Measurements from ENCODE around the gene AMDHD1. TPM values are rescaled to one million over a fixed set of nuclear protein-coding genes. Genes with fewer than 3 reads are reported as not detected.

Gene AMDHD1
- polyA plus RNA-seq, 1 experiment = 0.09 TPM

DNA sequence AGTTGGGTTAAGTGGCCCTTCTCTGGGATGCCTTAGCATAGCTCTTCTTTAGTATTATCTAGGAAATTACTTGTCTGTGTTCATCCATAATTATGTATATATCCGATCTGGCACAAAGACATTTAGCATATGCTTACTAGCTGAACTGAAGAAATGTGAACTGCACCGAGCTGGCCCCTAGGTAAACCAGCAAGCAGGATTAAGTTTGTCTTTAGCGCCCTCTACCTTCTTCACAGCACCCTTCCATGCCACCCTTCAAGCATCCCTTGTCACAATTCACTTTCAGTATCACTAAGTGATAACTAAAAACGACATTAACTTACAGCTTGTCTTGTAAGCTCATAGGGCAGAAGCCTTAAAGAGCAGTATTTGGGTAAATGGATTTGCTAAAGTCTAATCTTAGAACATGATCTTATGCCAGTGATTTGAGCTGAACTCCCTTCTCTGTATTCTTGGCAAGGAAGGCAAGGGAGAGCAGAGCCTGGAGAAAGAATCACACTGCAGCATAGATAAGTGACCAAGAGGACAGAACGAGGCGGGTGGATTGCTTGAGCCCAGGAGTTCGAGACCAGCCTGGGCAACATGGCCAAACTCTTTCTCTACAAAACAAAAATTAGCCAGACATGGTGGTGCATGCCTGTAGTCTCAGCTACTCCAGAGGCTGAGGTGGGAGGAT lies 55.6 kb downstream of the AMDHD1 start:
- TF ChIP-seq, protein P1, sequence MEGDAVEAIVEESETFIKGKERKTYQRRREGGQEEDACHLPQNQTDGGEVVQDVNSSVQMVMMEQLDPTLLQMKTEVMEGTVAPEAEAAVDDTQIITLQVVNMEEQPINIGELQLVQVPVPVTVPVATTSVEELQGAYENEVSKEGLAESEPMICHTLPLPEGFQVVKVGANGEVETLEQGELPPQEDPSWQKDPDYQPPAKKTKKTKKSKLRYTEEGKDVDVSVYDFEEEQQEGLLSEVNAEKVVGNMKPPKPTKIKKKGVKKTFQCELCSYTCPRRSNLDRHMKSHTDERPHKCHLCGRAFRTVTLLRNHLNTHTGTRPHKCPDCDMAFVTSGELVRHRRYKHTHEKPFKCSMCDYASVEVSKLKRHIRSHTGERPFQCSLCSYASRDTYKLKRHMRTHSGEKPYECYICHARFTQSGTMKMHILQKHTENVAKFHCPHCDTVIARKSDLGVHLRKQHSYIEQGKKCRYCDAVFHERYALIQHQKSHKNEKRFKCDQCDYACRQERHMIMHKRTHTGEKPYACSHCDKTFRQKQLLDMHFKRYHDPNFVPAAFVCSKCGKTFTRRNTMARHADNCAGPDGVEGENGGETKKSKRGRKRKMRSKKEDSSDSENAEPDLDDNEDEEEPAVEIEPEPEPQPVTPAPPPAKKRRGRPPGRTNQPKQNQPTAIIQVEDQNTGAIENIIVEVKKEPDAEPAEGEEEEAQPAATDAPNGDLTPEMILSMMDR (IDR thresholded peaks at IDR 0.05; ENCODE audit: insufficient read depth, low read depth, low read length) = peak; percentile 58
- ChIA-PET CTCF (interaction anchor here (0.6 to 3.6 kb wide), 22 partner anchors 10 to 518 kb away, joined by 3 to 41 read pairs (median 4); partner anchors contain the start of gene CCDC38), POLR2A (no interaction called here)
- H3K36me3 ChIP-seq (ENCODE audit: control insufficient read depth, insufficient read depth, low read length) = no peaks in the 10 kb centered on the region
- no peak overlapping the region for H3K4me3 ChIP-seq (ENCODE audit: low read depth, low read length)
- DNase-seq (ENCODE audit: low read depth) = no peak
- H3K27me3 ChIP-seq (ENCODE audit: control insufficient read depth, insufficient read depth, low read length) = no peaks in the 10 kb centered on the region

DNA sequence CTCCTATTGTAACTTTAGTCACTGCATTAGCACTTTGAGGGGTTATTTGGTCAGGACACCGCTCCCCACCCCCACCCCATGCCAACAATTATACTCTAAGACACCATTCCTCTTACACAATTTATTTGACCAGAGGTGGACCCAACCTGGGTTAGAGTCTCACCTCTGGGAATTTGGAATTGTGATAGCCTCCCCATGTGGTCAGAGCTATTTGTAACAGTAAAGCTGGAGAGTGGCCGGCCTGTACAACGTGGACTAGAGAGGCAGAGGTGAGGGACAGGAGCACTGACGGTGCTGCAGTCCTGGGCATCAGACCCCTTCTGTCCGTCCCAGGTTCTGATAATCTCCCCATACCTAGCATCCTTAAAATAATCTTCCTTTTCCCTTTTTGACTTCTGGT lies 56.4 kb downstream of the AMDHD1 start:
- TF ChIP-seq, protein P1 (IDR thresholded peaks at IDR 0.05; ENCODE audit: insufficient read depth, low read depth, low read length) = no peak
- CTCF ChIA-PET = interaction anchor here (0.6 to 3.6 kb wide), 12 partner anchors 10 to 517 kb away, joined by 3 to 41 read pairs (median 5); no protein-coding TSS in a partner anchor
- POLR2A ChIA-PET = no interaction called here
- DNase-seq (ENCODE audit: low read depth) = no peak
- H3K27me3 ChIP-seq (ENCODE audit: control insufficient read depth, insufficient read depth, low read length) = no peaks in the 10 kb centered on the region
- no peak overlapping the region for H3K4me3 ChIP-seq (ENCODE audit: low read depth, low read length)
- peaks cover 1% of the 10 kb centered on the region; the same call in 1 of the 2 replicates for H3K36me3 ChIP-seq (ENCODE audit: control insufficient read depth, insufficient read depth, low read length)

DNA sequence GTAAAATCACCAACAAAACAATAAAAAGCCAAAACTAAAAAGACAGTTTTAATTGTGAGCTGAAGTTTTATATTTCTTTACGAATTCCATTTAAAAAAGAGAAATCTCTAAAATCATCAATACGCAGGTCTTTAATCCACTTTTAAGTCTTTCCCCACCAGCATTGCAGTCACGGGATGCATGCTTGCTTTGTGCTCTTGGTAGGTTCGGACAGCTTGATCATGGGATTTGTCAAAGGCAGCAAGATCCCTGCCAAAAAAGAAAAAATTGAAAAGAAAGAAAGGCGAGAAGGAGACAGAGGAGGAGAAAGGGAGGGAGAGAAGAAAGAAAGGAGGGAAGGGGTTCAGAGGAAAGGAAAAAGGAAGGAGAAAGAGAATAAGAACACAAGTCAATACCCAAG lies 57.7 kb downstream of the AMDHD1 start:
- POLR2A ChIA-PET = no interaction called here
- TF ChIP-seq, protein P1 (IDR thresholded peaks at IDR 0.05; ENCODE audit: insufficient read depth, low read depth, low read length) = no peak
- CTCF ChIA-PET = interaction anchor here (3.5 to 3.6 kb wide), 2 partner anchors 12 to 83 kb away, joined by 30 to 41 read pairs; no protein-coding TSS in a partner anchor
- Histone ChIP-seq H3K36me3 (ENCODE audit: control insufficient read depth, insufficient read depth, low read length) (peaks cover 2% of the 10 kb centered on the region; the same call in 1 of the 2 replicates), H3K27me3 (ENCODE audit: control insufficient read depth, insufficient read depth, low read length) (no peaks in the 10 kb centered on the region), H3K4me3 (ENCODE audit: low read depth, low read length) (no peak overlapping the region)
- no peak for DNase-seq (ENCODE audit: low read depth)

DNA sequence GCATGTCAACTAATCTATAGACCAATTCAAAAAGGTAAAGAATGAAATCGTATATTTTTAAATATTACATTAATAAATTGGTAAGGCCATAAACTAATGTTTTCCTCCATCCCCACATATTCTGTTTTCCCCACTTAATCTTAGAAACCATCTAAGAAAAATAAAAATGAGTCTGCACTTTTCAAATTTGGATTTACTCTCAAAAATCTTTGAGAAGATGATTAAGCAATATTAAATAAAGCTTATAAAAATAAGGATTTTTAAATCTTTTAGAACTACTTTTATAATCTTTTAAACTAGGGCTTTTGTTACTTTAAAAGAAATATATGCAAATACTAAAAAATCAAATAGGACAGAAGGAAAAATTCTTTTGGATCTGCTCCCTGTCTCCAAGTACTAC lies 63.6 kb downstream of the AMDHD1 start:
- CTCF ChIA-PET = interaction anchor here (0.7 to 1.0 kb wide), 3 partner anchors 15 to 208 kb away, joined by 3 to 4 read pairs (median 3); no protein-coding TSS in a partner anchor
- no peak for DNase-seq (ENCODE audit: low read depth)
- POLR2A ChIA-PET = no interaction called here
- TF ChIP-seq, protein P1 (IDR thresholded peaks at IDR 0.05; ENCODE audit: insufficient read depth, low read depth, low read length) = no peak
- Histone ChIP-seq H3K4me3 (ENCODE audit: low read depth, low read length) (no peak overlapping the region), H3K36me3 (ENCODE audit: control insufficient read depth, insufficient read depth, low read length) (peaks cover 4% of the 10 kb centered on the region; the same call in 1 of the 2 replicates), H3K27me3 (ENCODE audit: control insufficient read depth, insufficient read depth, low read length) (no peaks in the 10 kb centered on the region)

DNA sequence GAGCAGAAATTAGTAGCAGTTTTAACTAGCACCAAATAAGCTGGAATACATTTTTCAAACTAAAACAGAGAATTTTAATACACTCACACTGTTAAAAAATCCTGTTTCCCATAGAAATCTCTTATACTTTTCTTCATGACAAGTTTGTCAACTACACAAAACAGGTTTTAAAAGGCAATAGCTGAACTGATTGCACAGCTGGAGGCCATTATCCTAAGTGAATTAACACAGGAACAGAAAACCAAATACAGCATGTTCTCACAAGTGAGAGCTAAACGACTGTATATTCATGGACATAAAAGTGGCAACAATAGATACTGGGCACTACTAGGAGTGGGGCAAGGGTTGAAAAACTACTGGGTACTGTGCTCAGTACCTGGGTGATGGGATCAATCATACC lies 64.6 kb downstream of the AMDHD1 start:
- no peak for DNase-seq (ENCODE audit: low read depth)
- H3K27me3 ChIP-seq (ENCODE audit: control insufficient read depth, insufficient read depth, low read length) = no peaks in the 10 kb centered on the region
- TF ChIP-seq, protein P1 (IDR thresholded peaks at IDR 0.05; ENCODE audit: insufficient read depth, low read depth, low read length) = no peak
- ChIA-PET POLR2A (interaction anchor here (0.6 kb wide), 1 partner anchor 111 kb away, joined by 6 read pairs; no protein-coding TSS in a partner anchor), CTCF (interaction anchor here (1.0 kb wide), 1 partner anchor 24 kb away, joined by 4 read pairs; no protein-coding TSS in a partner anchor)
- no peak overlapping the region for H3K4me3 ChIP-seq (ENCODE audit: low read depth, low read length)
- H3K36me3 ChIP-seq (ENCODE audit: control insufficient read depth, insufficient read depth, low read length) = peaks cover 4% of the 10 kb centered on the region

Data from BJ (cell line).